GM19193 (cell line): ENCODE data around the gene SFTPD.

Source experiments
- POLR2A ChIP-seq: IDR thresholded peaks from 4 replicates; pipeline ENCODE4 v1.6.1; 2011; ENCODE audit not compliant: insufficient read depth, insufficient read length; ENCODE audit errors: extremely low read depth

Gene SFTPD

DNA sequence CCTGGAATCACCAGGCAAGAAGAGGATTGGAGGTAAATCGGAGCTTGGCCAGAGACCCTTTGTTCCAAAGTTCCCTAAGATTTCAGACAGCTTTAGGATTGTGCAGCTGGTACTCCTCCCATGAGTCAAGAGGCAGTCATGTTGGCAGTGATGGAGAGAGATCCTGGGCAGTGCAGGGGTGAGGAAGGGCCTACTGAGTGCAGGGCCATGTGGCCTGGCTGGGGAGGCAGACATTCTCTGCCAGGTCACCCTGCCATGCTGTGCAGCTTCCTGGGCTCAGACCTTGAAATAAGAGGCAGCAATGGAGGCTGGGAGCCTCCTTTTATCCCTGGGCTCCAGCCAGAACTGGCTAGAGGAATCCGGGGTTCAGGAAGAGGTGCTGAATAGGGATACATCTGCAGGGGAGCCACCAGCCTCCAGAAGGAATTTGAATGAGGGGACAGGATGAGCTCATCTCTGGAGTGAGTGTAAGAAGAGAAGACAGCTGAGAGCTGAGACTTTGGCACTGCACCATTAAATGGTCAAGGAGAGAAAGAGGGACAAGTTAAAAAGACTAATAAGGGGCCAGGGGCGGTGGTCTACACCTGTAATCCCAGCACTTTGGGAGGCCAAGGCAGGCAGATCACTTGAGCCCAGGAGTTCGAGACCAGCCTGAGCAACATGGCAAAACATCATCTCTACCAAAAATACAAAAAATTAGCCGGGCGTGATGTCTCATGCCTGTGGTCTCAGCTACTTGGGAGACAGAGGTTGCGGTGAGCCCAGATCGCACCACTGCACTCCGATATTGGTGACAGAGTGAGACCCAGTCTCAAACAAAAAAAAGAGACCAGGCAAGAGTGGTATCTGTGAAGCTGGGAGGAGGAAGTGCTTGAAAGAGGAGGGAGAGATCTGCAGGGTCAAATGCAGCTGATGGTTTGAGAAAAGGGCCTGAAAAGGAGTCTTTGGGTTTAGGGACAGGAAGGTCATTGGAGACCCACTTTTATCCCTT is 12.0 kb downstream of the SFTPD start:
- TF ChIP-seq POLR2A = no peak

DNA sequence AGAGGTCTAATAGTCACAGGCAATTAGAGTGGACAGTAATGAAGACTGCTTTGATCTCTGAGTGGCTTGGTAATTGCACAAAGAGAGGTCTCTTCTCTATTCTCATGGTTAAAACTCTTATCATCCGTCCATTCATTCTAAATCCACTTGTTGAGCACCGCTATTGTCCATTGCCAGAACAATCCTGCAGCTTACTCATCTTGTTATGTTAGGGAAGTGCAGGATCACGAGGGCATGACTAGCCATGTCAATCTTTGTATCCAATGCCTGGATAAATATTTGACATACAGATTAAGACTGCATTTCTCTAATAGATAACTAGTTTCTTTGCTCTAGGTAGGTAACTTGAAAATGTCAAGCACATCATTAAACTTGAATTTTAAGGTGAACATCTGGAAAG is 14.9 kb downstream of the SFTPD start:
- no peak for TF ChIP-seq POLR2A

DNA sequence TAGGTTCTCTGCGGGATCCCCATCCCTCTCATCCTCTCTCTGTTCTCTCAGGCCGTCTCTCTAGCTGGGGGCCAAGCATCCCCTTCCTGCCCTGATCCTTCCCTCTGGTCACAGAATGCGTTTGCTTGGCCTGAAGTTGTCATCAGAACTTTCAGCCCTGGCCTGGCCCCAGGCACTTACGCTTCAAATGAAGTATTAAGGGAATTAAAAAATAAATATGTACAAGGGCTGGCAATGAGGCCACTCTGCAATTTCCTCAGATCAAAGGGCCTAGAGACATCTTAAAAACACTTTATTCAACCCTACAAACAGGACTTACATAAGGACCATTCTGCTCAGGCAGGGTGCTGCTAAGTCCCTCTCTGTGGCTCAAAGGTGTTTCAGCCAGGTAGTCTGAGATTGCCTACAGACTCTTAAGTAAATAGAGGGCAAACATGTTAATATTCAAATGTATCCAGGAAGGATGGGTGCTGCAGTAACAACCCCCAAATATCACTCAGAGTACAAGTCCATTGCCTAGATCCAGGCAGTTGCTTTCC is 16.0 kb downstream of the SFTPD start:
- TF ChIP-seq POLR2A = no peak

DNA sequence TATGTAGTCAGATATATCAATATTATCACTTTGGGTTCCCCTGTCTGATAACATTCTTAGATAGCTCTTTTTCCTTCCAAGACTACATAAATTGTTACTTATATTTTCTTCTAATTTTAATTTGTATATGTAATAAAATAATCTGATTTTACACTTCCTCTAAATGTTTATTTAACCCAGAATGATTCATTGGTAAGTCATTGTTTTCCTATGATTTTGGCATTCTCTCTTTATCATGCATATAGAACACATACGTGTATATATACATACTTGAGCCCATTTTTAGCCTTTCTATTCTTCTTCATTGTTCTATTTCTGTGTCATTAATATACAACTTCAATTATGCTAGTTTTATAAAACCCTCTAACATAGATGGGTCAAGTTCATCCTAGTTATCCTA is 16.6 kb downstream of the SFTPD start:
- TF ChIP-seq POLR2A = no peak

DNA sequence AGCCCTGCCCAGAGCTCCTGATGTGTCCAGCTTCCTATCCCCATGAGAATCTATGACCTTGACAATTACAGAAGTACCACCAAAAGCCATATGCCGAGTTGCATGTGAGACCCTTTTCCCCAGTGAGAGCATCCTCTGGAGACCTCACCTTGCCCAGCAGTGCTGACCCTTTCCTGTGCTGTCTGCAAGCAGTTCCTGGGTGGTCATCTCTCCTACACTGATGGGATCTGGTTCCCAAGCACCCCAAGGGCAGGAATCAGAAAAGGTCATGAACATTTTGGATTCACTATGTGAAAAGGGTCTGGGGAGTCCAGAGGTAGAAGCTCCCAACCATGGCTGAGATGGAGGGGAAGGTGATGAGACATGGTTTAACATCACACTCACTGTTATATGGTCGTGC is 18.2 kb downstream of the SFTPD start:
- TF ChIP-seq POLR2A = no peak

DNA sequence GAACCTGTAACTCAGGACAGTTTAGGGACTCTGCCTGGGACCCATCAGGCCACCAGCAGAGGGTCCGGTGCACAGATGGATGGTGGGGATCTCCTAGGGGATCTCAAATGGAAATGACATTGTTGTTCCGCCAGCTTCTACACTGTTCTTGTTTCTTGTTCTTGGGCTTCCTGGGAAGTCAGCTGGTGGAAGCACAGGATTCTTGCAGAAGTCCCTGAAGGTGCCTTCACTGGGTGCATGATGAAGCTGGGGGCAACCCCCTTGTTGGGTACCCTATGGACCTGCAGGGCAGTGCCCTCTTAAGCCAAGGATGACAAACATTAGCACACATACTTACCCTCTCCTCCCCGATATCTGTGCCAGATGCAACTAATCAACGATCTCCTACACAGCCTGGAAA is 18.6 kb downstream of the SFTPD start:
- TF ChIP-seq POLR2A = no peak

DNA sequence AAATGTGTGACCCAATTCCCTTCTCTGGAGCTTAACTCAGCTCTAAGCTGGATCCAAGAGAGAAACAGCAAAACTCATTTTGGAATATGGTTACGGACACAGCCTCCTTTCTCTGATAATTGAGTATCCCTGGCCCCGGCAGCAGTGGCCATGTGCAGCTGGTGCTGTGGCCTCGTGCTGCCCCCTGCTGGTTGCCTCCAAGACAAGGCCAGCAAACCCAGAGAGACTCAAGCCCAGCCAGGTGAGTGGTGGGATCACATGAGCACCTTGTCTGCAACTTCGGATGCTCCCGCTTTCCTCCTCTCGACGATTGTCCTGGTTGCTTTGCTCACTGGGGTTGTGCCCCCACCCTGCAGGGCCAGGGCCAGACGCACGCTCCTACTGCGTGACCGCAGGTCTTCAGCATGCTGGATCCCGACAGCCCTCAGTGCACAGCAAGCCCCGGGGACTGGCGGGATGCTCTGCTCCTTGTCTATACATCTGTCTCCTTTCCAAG is 19.4 kb downstream of the SFTPD start:
- TF ChIP-seq POLR2A = no peak

DNA sequence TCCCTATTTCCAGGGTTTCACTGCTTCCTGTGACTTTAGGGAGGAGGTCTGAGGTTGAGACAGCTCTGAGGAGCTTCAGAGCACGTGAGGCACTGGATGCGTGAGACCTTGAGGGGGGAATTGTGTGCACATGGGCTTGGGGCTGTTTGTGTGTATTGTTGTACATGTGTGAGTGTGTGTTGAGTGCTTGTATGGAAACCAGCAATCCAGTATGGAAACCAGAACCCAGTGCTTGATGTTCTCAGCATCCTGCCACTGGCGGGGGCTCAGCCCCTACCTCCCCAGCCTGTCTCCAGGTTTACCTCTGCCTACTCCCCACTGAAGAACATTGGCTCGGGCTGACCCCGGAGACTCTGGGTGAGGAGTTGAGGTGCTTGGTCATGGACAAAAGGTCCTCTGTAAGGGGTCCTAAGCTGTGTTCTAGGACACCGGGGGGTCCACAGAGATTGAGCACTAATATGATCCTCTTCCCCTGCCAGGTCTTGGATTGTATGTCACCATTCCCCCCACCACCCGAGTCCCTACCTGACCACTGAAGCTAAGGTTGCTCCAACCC is 20.8 kb downstream of the SFTPD start:
- TF ChIP-seq POLR2A = no peak

DNA sequence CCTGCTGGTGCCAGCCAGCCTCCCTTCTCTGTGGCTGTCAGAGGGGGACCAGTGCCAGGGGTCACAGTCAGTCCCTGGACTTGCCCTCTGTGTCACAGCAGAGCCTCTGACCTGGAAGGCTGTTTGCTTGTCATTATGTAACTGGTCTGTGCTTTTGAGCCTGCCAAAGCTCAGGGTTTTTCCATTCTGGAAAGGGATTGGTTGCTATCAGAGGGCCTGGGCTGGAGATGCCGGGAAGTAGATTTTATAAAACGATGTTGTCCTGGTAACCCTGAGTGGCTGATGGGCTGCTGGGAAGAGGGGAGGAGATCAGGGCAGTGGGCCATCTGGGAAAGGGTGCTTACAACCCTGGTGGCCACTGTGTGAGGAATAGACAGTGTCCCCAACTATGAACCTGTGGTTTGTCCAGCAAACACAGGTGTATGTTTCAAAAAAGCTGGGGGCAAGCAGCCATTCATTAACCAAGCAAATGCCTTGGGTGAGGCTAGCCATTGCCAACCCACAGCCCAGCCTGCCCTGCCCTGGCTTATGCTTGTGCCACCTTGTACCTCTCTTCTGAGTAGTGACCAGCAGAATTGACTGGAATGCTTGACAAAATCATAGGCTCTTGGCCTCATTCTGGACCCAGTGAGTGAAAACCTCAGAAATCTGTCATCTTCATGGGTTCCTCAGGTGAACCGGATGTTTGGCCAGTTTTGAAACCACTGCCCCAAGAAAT is 21.6 kb downstream of the SFTPD start:
- TF ChIP-seq POLR2A = no peak

DNA sequence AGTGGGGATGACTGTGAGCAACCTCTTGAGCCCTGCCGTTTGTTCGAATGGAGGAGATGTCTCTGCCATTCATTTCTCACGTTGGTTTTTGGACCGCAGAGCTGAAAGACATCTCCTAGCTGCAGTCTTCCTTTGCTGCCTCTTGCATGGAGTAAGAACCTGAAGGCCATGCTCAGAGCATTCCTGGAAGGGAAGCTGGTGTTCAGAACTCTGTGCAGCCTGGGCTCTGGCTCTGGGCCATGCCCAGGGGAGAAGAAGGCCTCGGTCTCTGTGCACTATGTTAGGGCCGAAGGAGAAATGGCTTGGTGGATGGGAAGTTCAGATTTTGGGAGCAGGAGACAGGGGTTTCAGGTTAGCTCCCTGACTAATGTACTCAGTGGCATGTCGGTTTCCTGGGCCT is 22.9 kb downstream of the SFTPD start:
- no peak for TF ChIP-seq POLR2A

DNA sequence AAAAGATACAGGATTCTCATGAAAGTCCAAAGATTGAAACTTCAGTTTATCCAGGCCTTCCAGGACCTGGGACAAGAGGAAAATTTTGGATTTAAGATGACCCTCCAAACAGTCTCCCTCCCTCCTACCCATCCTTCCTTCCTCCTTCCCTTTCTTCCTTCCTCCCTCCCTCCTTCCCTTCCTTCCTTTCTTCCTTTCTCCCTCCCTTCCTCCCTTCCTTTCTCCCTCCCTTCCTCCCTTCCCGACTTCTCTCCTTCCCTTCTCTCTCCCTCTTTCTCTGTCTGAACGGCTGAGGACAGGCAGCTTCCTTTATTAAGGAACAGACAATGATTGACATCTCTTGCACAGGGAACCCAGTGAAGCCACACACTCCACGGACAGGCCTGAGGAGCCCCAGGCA is 23.3 kb downstream of the SFTPD start:
- no peak for TF ChIP-seq POLR2A

DNA sequence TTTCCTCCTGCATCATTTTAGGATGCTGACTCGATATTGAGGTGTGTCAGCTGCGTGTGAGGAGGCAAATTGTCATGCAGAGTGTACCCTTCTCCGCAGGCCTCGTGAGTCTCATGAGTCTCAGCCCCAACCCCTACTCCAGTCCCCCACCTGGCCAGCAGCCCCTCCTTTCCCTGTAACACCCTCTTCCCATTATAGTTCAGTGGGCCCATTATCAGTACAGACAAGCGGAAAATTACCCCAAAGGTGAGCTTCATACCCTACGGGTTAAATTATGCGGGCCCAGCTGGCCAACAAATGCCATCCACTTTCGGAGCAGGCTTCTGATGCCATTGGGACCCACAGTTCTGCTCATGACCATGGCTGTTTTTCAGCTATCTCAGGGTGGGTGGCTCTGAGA is 25.2 kb downstream of the SFTPD start:
- TF ChIP-seq POLR2A = no peak

DNA sequence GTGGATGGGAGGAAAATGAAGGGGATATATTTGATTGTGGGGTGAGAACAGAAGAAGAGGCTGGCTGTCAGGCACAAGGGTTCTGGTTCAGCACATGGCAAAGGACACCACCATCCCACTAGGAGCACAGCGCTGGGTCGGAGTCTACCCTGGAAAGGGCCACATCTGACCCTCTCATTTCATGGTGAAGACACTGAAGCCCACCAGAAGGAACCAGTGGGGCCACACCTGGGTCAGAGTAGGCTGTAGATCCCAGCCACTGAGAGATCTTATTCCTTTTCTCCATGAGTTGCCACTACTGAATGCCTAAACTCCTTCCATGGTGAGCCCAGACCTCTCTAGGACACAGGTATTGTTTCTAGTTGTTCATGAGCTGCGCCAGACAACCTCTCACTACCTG is 25.8 kb downstream of the SFTPD start:
- TF ChIP-seq POLR2A = no peak

DNA sequence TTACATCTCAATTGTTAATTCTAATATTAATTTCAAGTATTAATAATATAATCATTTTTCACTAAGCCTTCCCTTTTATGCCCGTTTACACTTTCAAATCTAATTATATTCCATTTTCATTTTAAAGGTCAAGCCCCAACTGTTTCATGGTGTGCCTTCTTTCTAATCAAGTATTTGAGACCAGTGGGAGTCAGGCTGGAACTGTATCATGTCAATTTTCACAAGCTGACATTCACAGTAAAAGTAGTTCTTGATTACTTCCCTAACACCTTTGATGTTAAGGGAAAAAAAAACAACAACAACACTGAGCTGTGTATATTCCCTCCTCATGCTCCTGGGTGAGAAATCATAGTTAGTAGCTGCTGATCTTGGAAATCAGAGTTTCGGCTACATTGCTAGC is 38.1 kb downstream of the SFTPD start:
- TF ChIP-seq POLR2A = no peak

DNA sequence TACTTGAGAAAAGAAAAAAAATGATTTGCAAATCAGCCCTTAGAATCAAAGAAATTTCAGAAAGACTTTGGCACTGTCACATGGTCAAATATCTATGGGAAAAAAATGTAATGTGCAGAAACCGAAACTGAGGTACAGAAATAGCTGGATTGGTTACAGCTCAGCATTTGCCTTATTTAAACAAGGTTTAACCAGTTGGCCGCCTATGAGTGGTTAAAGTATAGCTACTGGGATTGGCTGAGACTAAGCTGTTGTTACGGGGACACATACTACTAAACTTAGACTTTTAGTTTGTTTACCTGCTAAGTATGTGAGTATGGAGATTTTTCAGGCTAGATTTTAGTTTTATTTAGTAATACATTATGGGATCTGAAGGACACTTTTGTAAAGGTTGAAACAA is 38.6 kb downstream of the SFTPD start:
- no peak for TF ChIP-seq POLR2A
